ENCODE results near the gene CNTNAP5. TPM values are rescaled to one million over a fixed set of nuclear protein-coding genes. Genes with fewer than 3 reads are reported as not detected.

Gene CNTNAP5
- total and polyA plus RNA-seq, 2 donors (not counting 1 experiment from before 2014, with no cell fraction given): not detected

DNA sequence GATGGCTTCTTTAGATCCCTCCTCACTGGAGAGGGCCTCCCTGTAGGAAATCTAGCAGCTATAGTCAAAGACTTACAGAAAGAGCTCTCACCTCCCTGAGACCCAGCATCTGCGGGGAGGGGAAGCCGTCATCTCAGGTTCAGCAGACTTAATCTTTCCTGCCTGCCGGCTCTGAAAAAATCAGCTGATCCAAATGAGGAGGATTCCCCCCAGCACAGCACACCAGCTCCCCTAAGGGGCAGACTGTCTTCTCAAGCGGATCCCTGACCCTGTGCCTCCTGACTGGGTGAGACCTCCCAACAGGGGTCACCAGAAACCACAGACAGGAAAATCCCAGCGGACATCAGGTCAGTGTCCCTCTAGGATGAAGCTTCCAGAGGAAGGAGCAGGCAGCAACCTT, 601.9 kb downstream of the CNTNAP5 start:
- Histone ChIP-seq H3K4me2 (replicated peaks; ENCODE audit: low read depth, low read length, poor library complexity, severe bottlenecking) (no peak overlapping the region), H3K27ac (ENCODE audit: low read length in 2 of 2) (no peak overlapping the region), H2AFZ (ENCODE audit: insufficient read depth, low read depth, low read length, poor library complexity, severe bottlenecking) (no peak overlapping the region), H3K9ac (ENCODE audit: low read length) (no peak overlapping the region), H3K4me3 (ENCODE audit: control extremely low read depth in 1 of 5, extremely low read depth in 1 of 5, insufficient read depth in 1 of 5, low read depth in 2 of 5, low read length in 4 of 5) (no peak overlapping the region), H3K36me3 (replicated peaks in 1 of 2; ENCODE audit: control extremely low read depth in 1 of 2, control insufficient read depth in 1 of 2, extremely low read depth in 1 of 2, insufficient read depth in 2 of 2, low read length in 1 of 2) (no peaks in the 10 kb centered on the region), H3K27me3 (replicated peaks in 1 of 4; ENCODE audit: control extremely low read depth in 1 of 4, control insufficient read depth in 3 of 4, insufficient read depth in 4 of 4, low read length in 3 of 4) (no peaks in the 10 kb centered on the region), H3K9me3 (ENCODE audit: control extremely low read depth in 1 of 3, control insufficient read depth in 2 of 3, insufficient read depth in 1 of 3, low read length in 2 of 3) (peaks cover 0 to 7% (median 1%) of the 10 kb centered on the region in 3 donors), H4K20me1 (ENCODE audit: control insufficient read depth, insufficient read depth, low read length, poor library complexity, severe bottlenecking) (no peaks in the 10 kb centered on the region), H3K4me1 (ENCODE audit: control insufficient read depth in 2 of 2, insufficient read depth in 2 of 2, low read length in 2 of 2) (no peaks in the 10 kb centered on the region), H3K79me2 (ENCODE audit: control insufficient read depth, insufficient read depth, low read length) (no peaks in the 10 kb centered on the region)
- ATAC-seq (ENCODE audit: low read depth) (no peak), DNase-seq (no peak)
- intact Hi-C loops (cut with micrococcal nuclease): no loop called here
- no peaks in the 10 kb centered on the region for H3K27me3 Mint-ChIP-seq
- ChIA-PET POLR2A (no interaction called here), CTCF (no interaction called here)
- H3K4me3 Mint-ChIP-seq: no peak overlapping the region
- 87% methylated on average over 5 of the region's 5 CpGs for WGBS (ENCODE audit: insufficient coverage)
- TF ChIP-seq, protein P1, sequence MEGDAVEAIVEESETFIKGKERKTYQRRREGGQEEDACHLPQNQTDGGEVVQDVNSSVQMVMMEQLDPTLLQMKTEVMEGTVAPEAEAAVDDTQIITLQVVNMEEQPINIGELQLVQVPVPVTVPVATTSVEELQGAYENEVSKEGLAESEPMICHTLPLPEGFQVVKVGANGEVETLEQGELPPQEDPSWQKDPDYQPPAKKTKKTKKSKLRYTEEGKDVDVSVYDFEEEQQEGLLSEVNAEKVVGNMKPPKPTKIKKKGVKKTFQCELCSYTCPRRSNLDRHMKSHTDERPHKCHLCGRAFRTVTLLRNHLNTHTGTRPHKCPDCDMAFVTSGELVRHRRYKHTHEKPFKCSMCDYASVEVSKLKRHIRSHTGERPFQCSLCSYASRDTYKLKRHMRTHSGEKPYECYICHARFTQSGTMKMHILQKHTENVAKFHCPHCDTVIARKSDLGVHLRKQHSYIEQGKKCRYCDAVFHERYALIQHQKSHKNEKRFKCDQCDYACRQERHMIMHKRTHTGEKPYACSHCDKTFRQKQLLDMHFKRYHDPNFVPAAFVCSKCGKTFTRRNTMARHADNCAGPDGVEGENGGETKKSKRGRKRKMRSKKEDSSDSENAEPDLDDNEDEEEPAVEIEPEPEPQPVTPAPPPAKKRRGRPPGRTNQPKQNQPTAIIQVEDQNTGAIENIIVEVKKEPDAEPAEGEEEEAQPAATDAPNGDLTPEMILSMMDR (IDR thresholded peaks at IDR 0.05): no peak
- TF ChIP-seq EZH2 (IDR thresholded peaks at IDR 0.05; ENCODE audit: borderline replicate concordance, insufficient read depth, low read depth, low read length, poor library complexity, severe bottlenecking): no peak
- peaks cover 5% of the 10 kb centered on the region for H3K9me3 Mint-ChIP-seq (ENCODE audit: insufficient read depth)
- H3K4me1 Mint-ChIP-seq: no peaks in the 10 kb centered on the region
- H3K27ac Mint-ChIP-seq: no peak overlapping the region

- H3K4me2 ChIP-seq (replicated peaks; ENCODE audit: low read depth, low read length, poor library complexity, severe bottlenecking): no peak overlapping the region
- no peak overlapping the region for H2AFZ ChIP-seq (ENCODE audit: insufficient read depth, low read depth, low read length, poor library complexity, severe bottlenecking)
- POLR2A ChIA-PET: no interaction called here
- no peaks in the 10 kb centered on the region for H3K4me1 ChIP-seq (ENCODE audit: control insufficient read depth in 2 of 2, insufficient read depth in 2 of 2, low read length in 2 of 2)
- no peaks in the 10 kb centered on the region for H3K27me3 ChIP-seq (replicated peaks in 1 of 4; ENCODE audit: control extremely low read depth in 1 of 4, control insufficient read depth in 3 of 4, insufficient read depth in 4 of 4, low read length in 3 of 4)
- H3K4me3 ChIP-seq (ENCODE audit: control extremely low read depth in 1 of 5, extremely low read depth in 1 of 5, insufficient read depth in 1 of 5, low read depth in 2 of 5, low read length in 4 of 5): no peak overlapping the region
- ATAC-seq (ENCODE audit: low read depth) (no peak), DNase-seq (no peak)
- Mint-ChIP-seq H3K4me1 (no peaks in the 10 kb centered on the region), H3K4me3 (no peak overlapping the region), H3K9me3 (ENCODE audit: insufficient read depth) (peaks cover 4% of the 10 kb centered on the region), H3K27me3 (no peaks in the 10 kb centered on the region), H3K27ac (no peak overlapping the region)
- intact Hi-C loops (cut with micrococcal nuclease): no loop called here
- H3K27ac ChIP-seq (ENCODE audit: low read length in 2 of 2): no peak overlapping the region
- H3K9me3 ChIP-seq (ENCODE audit: control extremely low read depth in 1 of 3, control insufficient read depth in 2 of 3, insufficient read depth in 1 of 3, low read length in 2 of 3): peaks cover 0 to 7% (median 0%) of the 10 kb centered on the region in 3 donors
- TF ChIP-seq, protein P1 (IDR thresholded peaks at IDR 0.05): no peak
- TF ChIP-seq EZH2 (IDR thresholded peaks at IDR 0.05; ENCODE audit: borderline replicate concordance, insufficient read depth, low read depth, low read length, poor library complexity, severe bottlenecking): no peak
- no peak overlapping the region for H3K9ac ChIP-seq (ENCODE audit: low read length)
- no peaks in the 10 kb centered on the region for H3K79me2 ChIP-seq (ENCODE audit: control insufficient read depth, insufficient read depth, low read length)
- no peaks in the 10 kb centered on the region for H3K36me3 ChIP-seq (replicated peaks in 1 of 2; ENCODE audit: control extremely low read depth in 1 of 2, control insufficient read depth in 1 of 2, extremely low read depth in 1 of 2, insufficient read depth in 2 of 2, low read length in 1 of 2)
- H4K20me1 ChIP-seq (ENCODE audit: control insufficient read depth, insufficient read depth, low read length, poor library complexity, severe bottlenecking): no peaks in the 10 kb centered on the region
- CTCF ChIA-PET: no interaction called here
- 100% methylated on average over 1 of the region's 2 CpGs for WGBS (ENCODE audit: insufficient coverage)
Measured at GRCh38 chr2:124633812-124634211, 608.7 kb downstream of the CNTNAP5 start.
